ENCODE data around the gene NWD2. TPM values are rescaled to one million over a fixed set of nuclear protein-coding genes. Genes with fewer than 3 reads are reported as not detected.

The NWD2 gene
- total RNA-seq, 1 experiment from 2014 or later: not detected

DNA sequence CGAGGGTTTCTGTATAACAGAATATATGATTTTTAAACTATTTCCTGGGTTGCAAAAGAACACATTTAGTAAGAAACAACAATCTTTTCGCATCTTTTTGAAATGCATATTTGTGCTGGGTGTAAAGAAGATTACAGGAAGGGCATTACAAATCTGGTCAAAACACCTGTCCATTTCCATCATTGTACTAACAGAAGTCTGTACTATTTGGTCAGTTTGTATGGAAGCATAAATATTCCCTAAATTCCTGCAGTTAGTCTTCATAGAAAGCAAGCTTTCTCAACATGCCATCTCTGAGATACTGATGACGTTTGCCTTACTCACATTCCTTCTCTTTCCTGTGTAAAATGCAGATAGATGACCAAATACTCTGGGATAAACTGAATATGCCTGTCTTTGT, 203.3 kb downstream of the NWD2 start:
- intact Hi-C loops (cut with micrococcal nuclease; ENCODE audit: unreplicated experiment): no loop called here
- no peak overlapping the region for H3K27ac ChIP-seq
- no peaks in the 10 kb centered on the region for H4K20me1 ChIP-seq (ENCODE audit: insufficient read depth)
- POLR2A ChIA-PET (ENCODE audit: unreplicated experiment): interaction anchor here (0.9 kb wide), 1 partner anchor 114 kb away, joined by 7 read pairs; no protein-coding TSS in a partner anchor
- no peak overlapping the region for H3K4me3 ChIP-seq
- H3F3A ChIP-seq (ENCODE audit: insufficient read depth, low read depth): no peaks in the 10 kb centered on the region
- TF ChIP-seq, protein P1, sequence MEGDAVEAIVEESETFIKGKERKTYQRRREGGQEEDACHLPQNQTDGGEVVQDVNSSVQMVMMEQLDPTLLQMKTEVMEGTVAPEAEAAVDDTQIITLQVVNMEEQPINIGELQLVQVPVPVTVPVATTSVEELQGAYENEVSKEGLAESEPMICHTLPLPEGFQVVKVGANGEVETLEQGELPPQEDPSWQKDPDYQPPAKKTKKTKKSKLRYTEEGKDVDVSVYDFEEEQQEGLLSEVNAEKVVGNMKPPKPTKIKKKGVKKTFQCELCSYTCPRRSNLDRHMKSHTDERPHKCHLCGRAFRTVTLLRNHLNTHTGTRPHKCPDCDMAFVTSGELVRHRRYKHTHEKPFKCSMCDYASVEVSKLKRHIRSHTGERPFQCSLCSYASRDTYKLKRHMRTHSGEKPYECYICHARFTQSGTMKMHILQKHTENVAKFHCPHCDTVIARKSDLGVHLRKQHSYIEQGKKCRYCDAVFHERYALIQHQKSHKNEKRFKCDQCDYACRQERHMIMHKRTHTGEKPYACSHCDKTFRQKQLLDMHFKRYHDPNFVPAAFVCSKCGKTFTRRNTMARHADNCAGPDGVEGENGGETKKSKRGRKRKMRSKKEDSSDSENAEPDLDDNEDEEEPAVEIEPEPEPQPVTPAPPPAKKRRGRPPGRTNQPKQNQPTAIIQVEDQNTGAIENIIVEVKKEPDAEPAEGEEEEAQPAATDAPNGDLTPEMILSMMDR (conservative IDR thresholded peaks at IDR 0.05): no peak
- TF ChIP-seq EZH2 (IDR thresholded peaks at IDR 0.05; ENCODE audit: low read depth): no peak
- no peaks in the 10 kb centered on the region for H3K9me2 ChIP-seq (ENCODE audit: insufficient read depth)
- no peak overlapping the region for H3K4me2 ChIP-seq
- no peak for DNase-seq
- H3K36me3 ChIP-seq (ENCODE audit: low read depth): no peaks in the 10 kb centered on the region
- no peaks in the 10 kb centered on the region for H3K9me3 ChIP-seq (ENCODE audit: insufficient read depth, low read depth)
- no peak overlapping the region for H2AFZ ChIP-seq
- CTCF ChIA-PET: no interaction called here
- no peaks in the 10 kb centered on the region for H3K27me3 ChIP-seq (ENCODE audit: insufficient read depth, low read depth)
- no peaks in the 10 kb centered on the region for H3K79me2 ChIP-seq (ENCODE audit: low read depth)
- H3K4me1 ChIP-seq (replicated peaks; ENCODE audit: insufficient read depth): peaks cover under 1% of the 10 kb centered on the region; the same call in 1 of the 2 replicates
- no TSS peak for BruUV-seq (replicated peaks)

DNA sequence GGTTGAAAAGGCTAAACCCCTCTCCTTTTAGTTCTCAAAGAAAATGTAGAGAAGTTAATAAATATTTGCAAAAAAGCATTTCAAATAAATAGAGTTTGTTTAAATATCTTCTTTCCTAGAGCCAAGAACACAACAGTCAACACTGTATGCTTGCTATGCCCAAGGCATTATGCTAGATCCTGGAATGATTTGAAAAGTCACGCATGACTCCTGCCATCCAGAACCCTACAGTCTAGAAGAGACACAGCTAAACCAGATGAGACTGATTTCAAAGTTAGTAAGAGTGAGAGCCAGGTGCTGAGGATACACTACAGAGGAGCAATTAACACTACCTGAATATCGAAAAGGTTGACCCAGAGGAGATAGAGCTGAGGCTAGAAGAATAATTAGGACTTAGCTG, 205.8 kb downstream of the NWD2 start:
- Histone ChIP-seq H3K27me3 (ENCODE audit: insufficient read depth, low read depth) (no peaks in the 10 kb centered on the region), H3K36me3 (ENCODE audit: low read depth) (no peaks in the 10 kb centered on the region), H3K79me2 (ENCODE audit: low read depth) (no peaks in the 10 kb centered on the region), H3K4me2 (no peak overlapping the region), H3K27ac (no peak overlapping the region), H2AFZ (no peak overlapping the region), H3K4me3 (no peak overlapping the region), H3K9me2 (ENCODE audit: insufficient read depth) (no peaks in the 10 kb centered on the region), H4K20me1 (ENCODE audit: insufficient read depth) (no peaks in the 10 kb centered on the region), H3F3A (ENCODE audit: insufficient read depth, low read depth) (no peaks in the 10 kb centered on the region), H3K9me3 (ENCODE audit: insufficient read depth, low read depth) (no peaks in the 10 kb centered on the region), H3K4me1 (replicated peaks; ENCODE audit: insufficient read depth) (peaks cover 12% of the 10 kb centered on the region)
- TF ChIP-seq EZH2 (IDR thresholded peaks at IDR 0.05; ENCODE audit: low read depth): no peak
- TF ChIP-seq, protein P1 (conservative IDR thresholded peaks at IDR 0.05): no peak
- no peak for DNase-seq
- ChIA-PET POLR2A (ENCODE audit: unreplicated experiment) (no interaction called here), CTCF (no interaction called here)
- BruUV-seq (replicated peaks): no TSS peak
- intact Hi-C loops (cut with micrococcal nuclease; ENCODE audit: unreplicated experiment): loop anchor here (5.0 to 10.0 kb wide), 3 partner anchors 217 to 587 kb away; no protein-coding TSS in a partner anchor

DNA sequence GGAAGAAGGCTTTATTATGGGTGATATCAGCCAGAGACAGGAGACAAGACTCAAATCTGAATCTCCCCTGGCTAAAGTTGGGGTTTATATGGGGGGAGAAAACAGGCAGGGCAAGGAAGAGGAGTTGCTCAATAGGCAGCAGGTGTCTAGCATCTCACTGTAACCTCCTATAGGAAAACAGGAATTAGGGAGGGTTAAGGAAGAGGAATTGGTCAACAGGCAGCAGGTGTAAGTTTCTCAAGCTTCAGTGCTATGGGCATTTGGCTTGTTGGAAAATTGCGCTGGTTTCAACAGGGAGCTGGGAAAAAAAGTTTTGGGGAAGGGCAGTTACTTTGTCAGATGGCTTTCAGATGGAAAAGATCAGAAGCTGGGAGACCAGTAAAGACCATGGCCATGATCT, 206.4 kb downstream of the NWD2 start:
- Histone ChIP-seq H2AFZ (no peak overlapping the region), H4K20me1 (ENCODE audit: insufficient read depth) (no peaks in the 10 kb centered on the region), H3K27ac (no peak overlapping the region), H3F3A (ENCODE audit: insufficient read depth, low read depth) (no peaks in the 10 kb centered on the region), H3K36me3 (ENCODE audit: low read depth) (no peaks in the 10 kb centered on the region), H3K9me3 (ENCODE audit: insufficient read depth, low read depth) (no peaks in the 10 kb centered on the region), H3K27me3 (ENCODE audit: insufficient read depth, low read depth) (no peaks in the 10 kb centered on the region), H3K4me1 (replicated peaks; ENCODE audit: insufficient read depth) (peaks cover 12% of the 10 kb centered on the region), H3K4me3 (no peak overlapping the region), H3K79me2 (ENCODE audit: low read depth) (no peaks in the 10 kb centered on the region), H3K4me2 (no peak overlapping the region), H3K9me2 (ENCODE audit: insufficient read depth) (no peaks in the 10 kb centered on the region)
- CTCF ChIA-PET: no interaction called here
- POLR2A ChIA-PET (ENCODE audit: unreplicated experiment): no interaction called here
- no TSS peak for BruUV-seq (replicated peaks)
- TF ChIP-seq, protein P1 (conservative IDR thresholded peaks at IDR 0.05): no peak
- TF ChIP-seq EZH2 (IDR thresholded peaks at IDR 0.05; ENCODE audit: low read depth): no peak
- intact Hi-C loops (cut with micrococcal nuclease; ENCODE audit: unreplicated experiment): loop anchor here (5.0 to 10.0 kb wide), 3 partner anchors 216 to 586 kb away; no protein-coding TSS in a partner anchor
- DNase-seq: no peak
